Choroid plexus epithelial cell (primary cell): ENCODE measurements around the gene CASZ1.

ENCODE experiments used
- DNase-seq: peaks from one replicate; pipeline ENCODE4 v3.0.0-alpha.2; 2010; ENCODE audit warnings: low read depth
- H3K4me3 ChIP-seq: 2 replicates; pipeline ENCODE4 v1.5.1; 2011; ENCODE audit warnings: low read depth, mild to moderate bottlenecking, control low read depth, low read length, moderate library complexity
- TF ChIP-seq, protein P1 (sequence below): conservative IDR thresholded peaks from 2 replicates; pipeline ENCODE4 v1.5.1; 2011; ENCODE audit warnings: low read depth, mild to moderate bottlenecking, control low read depth, inconsistent platforms, low read length, moderate library complexity

Gene CASZ1, protein sequence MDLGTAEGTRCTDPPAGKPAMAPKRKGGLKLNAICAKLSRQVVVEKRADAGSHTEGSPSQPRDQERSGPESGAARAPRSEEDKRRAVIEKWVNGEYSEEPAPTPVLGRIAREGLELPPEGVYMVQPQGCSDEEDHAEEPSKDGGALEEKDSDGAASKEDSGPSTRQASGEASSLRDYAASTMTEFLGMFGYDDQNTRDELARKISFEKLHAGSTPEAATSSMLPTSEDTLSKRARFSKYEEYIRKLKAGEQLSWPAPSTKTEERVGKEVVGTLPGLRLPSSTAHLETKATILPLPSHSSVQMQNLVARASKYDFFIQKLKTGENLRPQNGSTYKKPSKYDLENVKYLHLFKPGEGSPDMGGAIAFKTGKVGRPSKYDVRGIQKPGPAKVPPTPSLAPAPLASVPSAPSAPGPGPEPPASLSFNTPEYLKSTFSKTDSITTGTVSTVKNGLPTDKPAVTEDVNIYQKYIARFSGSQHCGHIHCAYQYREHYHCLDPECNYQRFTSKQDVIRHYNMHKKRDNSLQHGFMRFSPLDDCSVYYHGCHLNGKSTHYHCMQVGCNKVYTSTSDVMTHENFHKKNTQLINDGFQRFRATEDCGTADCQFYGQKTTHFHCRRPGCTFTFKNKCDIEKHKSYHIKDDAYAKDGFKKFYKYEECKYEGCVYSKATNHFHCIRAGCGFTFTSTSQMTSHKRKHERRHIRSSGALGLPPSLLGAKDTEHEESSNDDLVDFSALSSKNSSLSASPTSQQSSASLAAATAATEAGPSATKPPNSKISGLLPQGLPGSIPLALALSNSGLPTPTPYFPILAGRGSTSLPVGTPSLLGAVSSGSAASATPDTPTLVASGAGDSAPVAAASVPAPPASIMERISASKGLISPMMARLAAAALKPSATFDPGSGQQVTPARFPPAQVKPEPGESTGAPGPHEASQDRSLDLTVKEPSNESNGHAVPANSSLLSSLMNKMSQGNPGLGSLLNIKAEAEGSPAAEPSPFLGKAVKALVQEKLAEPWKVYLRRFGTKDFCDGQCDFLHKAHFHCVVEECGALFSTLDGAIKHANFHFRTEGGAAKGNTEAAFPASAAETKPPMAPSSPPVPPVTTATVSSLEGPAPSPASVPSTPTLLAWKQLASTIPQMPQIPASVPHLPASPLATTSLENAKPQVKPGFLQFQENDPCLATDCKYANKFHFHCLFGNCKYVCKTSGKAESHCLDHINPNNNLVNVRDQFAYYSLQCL (N-terminal part only)

DNA sequence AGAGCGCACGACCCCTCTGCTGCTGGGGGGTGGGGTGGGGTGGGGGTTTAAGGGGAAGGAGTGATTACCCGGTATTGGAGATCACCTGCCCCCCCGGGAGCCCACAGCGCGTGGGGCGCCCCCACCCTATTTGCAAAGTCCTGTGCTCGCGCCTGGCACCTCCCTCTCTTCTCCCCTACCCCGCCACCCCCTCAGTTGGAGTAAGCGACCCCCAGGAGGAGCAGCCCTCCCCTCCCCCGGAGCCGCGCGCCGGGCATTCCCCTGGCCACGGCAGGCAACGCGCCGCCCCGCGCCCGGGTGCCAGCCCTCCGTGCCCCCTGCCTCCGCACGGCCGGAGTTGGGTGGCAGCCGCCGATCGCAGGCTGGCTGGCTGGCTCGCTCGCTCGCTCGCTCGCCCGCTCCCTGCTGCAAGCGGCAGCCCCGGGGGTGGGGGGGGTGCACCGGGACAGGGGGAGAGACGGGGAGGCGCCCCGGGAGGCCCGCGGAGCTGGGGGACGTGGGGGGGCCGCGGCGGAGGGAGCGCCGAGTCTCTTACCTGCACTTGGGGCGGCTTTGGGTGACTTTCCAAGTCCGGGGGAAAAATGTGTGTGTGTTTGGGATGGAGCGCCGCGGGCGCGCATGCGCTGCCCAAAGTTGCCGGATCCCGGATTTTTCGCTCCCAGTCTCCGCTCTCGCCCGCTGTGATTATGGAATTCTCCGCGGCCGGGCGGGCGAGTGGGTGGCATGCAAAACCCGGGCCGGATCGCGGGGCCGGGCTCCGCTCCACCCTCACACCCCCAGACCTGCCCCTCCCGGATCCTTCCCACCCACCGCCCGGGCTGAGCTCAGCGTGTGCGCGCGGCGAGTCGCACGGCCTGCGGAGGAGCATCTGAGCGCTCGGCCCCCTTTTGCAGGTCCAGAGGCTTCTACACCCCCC lies at the start of gene CASZ1:
CASZ1 (minus strand) TSS at position 618 of the 916 bp plus-strand sequence. CDS start 102,757 bp downstream, outside the sequence.
- peak within 1 kb of the TSS; percentile 54 for H3K4me3 ChIP-seq
- DNase-seq, result peak; percentile 84
- TF ChIP-seq, protein P1, sequence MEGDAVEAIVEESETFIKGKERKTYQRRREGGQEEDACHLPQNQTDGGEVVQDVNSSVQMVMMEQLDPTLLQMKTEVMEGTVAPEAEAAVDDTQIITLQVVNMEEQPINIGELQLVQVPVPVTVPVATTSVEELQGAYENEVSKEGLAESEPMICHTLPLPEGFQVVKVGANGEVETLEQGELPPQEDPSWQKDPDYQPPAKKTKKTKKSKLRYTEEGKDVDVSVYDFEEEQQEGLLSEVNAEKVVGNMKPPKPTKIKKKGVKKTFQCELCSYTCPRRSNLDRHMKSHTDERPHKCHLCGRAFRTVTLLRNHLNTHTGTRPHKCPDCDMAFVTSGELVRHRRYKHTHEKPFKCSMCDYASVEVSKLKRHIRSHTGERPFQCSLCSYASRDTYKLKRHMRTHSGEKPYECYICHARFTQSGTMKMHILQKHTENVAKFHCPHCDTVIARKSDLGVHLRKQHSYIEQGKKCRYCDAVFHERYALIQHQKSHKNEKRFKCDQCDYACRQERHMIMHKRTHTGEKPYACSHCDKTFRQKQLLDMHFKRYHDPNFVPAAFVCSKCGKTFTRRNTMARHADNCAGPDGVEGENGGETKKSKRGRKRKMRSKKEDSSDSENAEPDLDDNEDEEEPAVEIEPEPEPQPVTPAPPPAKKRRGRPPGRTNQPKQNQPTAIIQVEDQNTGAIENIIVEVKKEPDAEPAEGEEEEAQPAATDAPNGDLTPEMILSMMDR, result no peak

DNA sequence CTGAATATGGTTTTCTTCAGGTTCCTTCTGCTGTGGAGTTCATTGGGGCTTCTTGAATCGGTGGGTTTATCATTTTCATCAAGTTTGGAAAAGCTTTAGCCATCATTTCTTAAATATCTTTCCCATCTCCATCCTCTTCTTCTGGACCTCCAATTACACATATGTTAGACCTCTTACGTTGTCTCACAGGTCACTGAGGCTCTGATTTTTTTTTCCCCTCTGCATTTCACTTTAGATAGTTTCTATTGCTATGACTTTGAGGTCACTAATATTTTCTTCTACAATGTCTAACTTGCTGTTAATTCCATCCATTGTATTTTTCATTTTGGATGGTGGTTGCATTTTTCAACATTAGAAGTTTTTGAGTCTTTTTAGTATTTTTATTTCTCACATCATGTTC lies 47.3 kb upstream of the CASZ1 start:
- TF ChIP-seq, protein P1, result no peak
- DNase-seq, result no peak
- H3K4me3 ChIP-seq, result no peak overlapping the region

DNA sequence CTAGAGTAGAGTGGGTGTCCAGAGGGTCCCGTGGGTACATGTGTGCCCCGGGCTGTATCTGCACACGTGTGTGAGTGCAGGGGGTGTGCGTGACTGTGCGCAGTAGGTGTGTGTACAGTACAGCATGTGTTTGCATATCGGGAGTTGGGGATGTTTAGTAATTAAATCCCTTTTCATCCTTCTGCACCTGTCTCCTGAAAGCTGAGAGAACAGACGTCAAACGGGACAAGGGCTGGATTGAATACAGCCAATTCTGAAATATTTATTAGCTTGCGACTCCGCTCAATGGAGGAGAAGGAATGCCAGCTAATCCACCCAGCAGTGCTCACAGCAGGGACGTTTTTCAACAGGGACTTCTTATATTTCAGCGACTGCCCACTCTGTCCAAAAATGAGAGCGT lies 44.7 kb upstream of the CASZ1 start:
- TF ChIP-seq, protein P1, result no peak
- no peak overlapping the region for H3K4me3 ChIP-seq
- DNase-seq, result no peak

DNA sequence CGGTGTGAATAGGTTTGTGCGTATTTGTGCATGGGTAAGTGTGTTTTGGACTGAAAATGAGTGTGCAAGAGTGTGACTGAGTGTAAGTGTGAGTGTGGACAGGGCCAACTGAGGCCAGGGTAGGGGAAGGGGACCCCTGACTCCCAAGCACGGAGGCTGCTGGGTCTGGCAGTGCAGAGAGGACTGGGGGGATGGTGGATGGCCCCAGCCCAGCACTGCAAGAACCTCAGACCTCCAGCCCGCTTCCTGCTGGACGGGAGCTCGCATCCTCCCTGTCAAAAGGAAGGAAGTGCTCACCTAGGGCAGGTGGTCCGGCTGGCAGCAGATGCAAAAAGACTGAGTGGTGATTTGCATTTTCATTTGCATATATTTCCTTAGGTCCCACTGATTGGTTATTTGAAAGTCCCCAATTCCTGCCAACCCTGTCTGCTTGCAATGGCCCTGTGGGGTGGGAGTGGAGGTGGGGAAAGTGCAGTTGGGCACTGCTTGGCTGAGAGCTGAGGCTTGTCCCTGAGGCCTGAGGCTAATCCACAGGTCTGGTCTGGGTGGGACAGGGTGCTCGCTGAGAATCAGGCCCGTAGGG lies 42.8 kb upstream of the CASZ1 start:
- no peak overlapping the region for H3K4me3 ChIP-seq
- no peak for DNase-seq
- TF ChIP-seq, protein P1, result no peak

DNA sequence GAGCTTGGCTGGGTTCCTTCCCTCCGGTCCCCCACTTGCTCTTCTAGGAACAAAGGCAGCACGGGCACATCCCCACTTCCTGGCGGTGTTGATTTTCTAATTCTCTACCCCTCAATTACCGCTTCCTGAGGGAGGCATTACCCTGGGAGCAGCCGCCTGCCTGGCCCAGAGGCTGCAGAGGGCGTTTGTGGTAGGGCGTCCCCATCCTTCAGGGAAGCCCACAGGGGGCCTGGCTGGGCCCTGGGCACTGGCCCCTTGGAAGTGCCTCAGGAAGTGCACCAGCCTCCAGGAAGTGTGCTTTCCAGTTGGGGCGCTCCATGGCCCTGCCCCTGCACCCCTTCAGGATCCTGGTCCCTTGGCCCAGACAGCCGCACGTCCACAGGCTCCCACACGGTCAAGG lies 42.1 kb upstream of the CASZ1 start:
- DNase-seq, result no peak
- no peak overlapping the region for H3K4me3 ChIP-seq
- TF ChIP-seq, protein P1, result no peak
